DOHH2 (cell line): ENCODE data around the gene MAP4K4.

Experiments
- CTCF ChIP-seq: fragments of 200-600 bp; sonication (generic); IDR thresholded peaks from one replicate; pipeline ENCODE4 v1.5.1; 2014; ENCODE audit warnings: antibody characterized with exemption, mild to moderate bottlenecking, low read depth, low read length; ENCODE audit not compliant: poor library complexity, severe bottlenecking
- EZH2phosphoT487 ChIP-seq: fragments of 200-600 bp; sonication (generic); IDR thresholded peaks from 2 replicates; pipeline ENCODE4 v1.6.1; 2017; ENCODE audit warnings: borderline replicate concordance, mild to moderate bottlenecking, antibody characterized with exemption, low read length, moderate library complexity, mixed read lengths

- TF ChIP-seq CTCF (no peak), EZH2phosphoT487 (no peak)
These were observed 201.8 kb downstream of the MAP4K4 start for GRCh38 chr2:101899265-101899664.
